ENCODE results near the gene POPDC2. TPM values are rescaled to one million over a fixed set of nuclear protein-coding genes. Genes with fewer than 3 reads are reported as not detected.
A peak's percentile ranks its signal among the peaks of the same experiment; 100 is the strongest.

Gene POPDC2, protein sequence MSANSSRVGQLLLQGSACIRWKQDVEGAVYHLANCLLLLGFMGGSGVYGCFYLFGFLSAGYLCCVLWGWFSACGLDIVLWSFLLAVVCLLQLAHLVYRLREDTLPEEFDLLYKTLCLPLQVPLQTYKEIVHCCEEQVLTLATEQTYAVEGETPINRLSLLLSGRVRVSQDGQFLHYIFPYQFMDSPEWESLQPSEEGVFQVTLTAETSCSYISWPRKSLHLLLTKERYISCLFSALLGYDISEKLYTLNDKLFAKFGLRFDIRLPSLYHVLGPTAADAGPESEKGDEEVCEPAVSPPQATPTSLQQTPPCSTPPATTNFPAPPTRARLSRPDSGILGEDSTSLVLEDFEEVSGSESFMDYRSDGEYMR
- total RNA-seq (2013; cell fraction: nucleolus; rRNA removed) = 18.9 and 20.7 TPM in 2 replicates
- total RNA-seq (2014; rRNA removed) (3.4 and 3.9 TPM in 2 replicates), total RNA-seq (2014; rRNA removed; fragmentation: Illumina TruSeq; extraction: Trizol) (2.7 and 7.5 TPM in 2 replicates), total RNA-seq (2021) (3.5 and 3.9 TPM in 2 replicates), polyA plus RNA-seq (2011; rRNA removed) (8.6 and 12.7 TPM in 2 replicates), polyA plus RNA-seq (2014; fragmentation: Illumina TruSeq; extraction: Trizol) (2.6 and 3.6 TPM in 2 replicates), polyA plus RNA-seq (2014; fragmentation: Nextera tagmentation; extraction: Ambion mirVana) (1 to 10 TPM; 3.5 to 5.3 TPM), polyA plus RNA-seq (2014; rRNA removed) (3.8 and 6.1 TPM in 2 replicates), polyA plus RNA-seq (2016; fragmentation: Nextera tagmentation; extraction: Ambion mirVana) (1 to 10 TPM; 1.8 to 4.0 TPM), polyA minus RNA-seq (2011; rRNA and poly(A)+ RNA removed) (12.9 and 16.1 TPM in 2 replicates), Bru-seq, nascent RNA (percentile 62 among the genes with signal in this experiment), BruChase-seq, experiment 1, labeled RNA remaining after a 6-hour chase (percentile 73 among the genes with signal in this experiment), BruChase-seq, experiment 2, labeled RNA remaining after a 2-hour chase (percentile 73 among the genes with signal in this experiment)
- 2.5 TPM for polyA plus RNA-seq (2011; ENCODE audit: low read depth)
- 9.5 and 9.8 TPM in 2 replicates for polyA plus RNA-seq (2011; cell fraction: cytosol; rRNA removed)
- polyA plus RNA-seq (2011; cell fraction: nucleus; rRNA removed) = 41.3 and 48.9 TPM in 2 replicates
- polyA plus RNA-seq (2012) = 3.0 and 4.2 TPM in 2 replicates
- polyA minus RNA-seq (2011; cell fraction: cytosol; rRNA and poly(A)+ RNA removed) = 0.83 and 0.94 TPM in 2 replicates
- polyA minus RNA-seq (2011; cell fraction: nucleus; rRNA and poly(A)+ RNA removed) = 10.8 and 19.9 TPM in 2 replicates
- long read RNA-seq, experiment 1, partial matches to known transcripts = 0 of 5 reads
- long read RNA-seq, experiment 1, other reads (novel, unspliced or antisense) = 5 of 5 reads
- long read RNA-seq, experiment 2, partial matches to known transcripts = 21 of 38 reads
- long read RNA-seq, experiment 2, other reads (novel, unspliced or antisense) = 17 of 38 reads

- FAIRE-seq = no peak
- TF ChIP-seq ZNF207 (IDR thresholded peaks at IDR 0.05; ENCODE audit: borderline replicate concordance) = no peak
- TF ChIP-seq CBX5 (IDR thresholded peaks at IDR 0.05; ENCODE audit: low read depth) = no peak
- TF ChIP-seq MTA3 (IDR thresholded peaks at IDR 0.05; ENCODE audit: borderline replicate concordance, low read length) = no peak
- no peak for TF ChIP-seq MAX (IDR thresholded peaks at IDR 0.05; ENCODE audit: low read depth, low read length)
- no peak for TF ChIP-seq NR2F1 (conservative IDR thresholded peaks at IDR 0.05)
- TF ChIP-seq ZBTB40 (IDR thresholded peaks at IDR 0.05; ENCODE audit: borderline replicate concordance) = no peak
- no peak for TF ChIP-seq SKIL (IDR thresholded peaks at IDR 0.05; ENCODE audit: low read depth, poor library complexity, severe bottlenecking)
Measured at GRCh38 chr3:119660474-119661440, at the start of gene POPDC2. TSS of gene POPDC2 (minus strand) at chr3:119660589. CDS start at chr3:119660423, 166 bp downstream.

More at GRCh38 chr3:119660474-119661440, at the start of gene POPDC2:
- H2AFZ ChIP-seq (ENCODE audit: control insufficient read depth, low read depth, low read length) = no peak within 1 kb of the TSS
- H3K4me2 ChIP-seq (ENCODE audit: control insufficient read depth, insufficient read depth) = no peak within 1 kb of the TSS
- in situ Hi-C loops (cut with MboI) = no loop called here
- H3K9me3 ChIP-seq (replicated peaks; ENCODE audit: control insufficient read depth, insufficient read depth, low read length) = no peaks in the 10 kb centered on the region
- H3K9ac ChIP-seq (ENCODE audit: control insufficient read depth, insufficient read depth, low read length) = no peak within 1 kb of the TSS
- H3K27me3 ChIP-seq (replicated peaks in 1 of 2; ENCODE audit: control insufficient read depth in 2 of 2, insufficient read depth in 2 of 2, low read length in 1 of 2) = no peaks in the 10 kb centered on the region
- DNase-seq (ENCODE audit: low read depth, low spot score) = no peak
- H3K27ac ChIP-seq (ENCODE audit: control insufficient read depth, insufficient read depth) = 0 out of 2 replicates have a peak within 1 kb of the TSS, but pooled peaks have one; percentile 15
- H4K20me1 ChIP-seq (ENCODE audit: control insufficient read depth, insufficient read depth) = no peaks in the 10 kb centered on the region
- WGBS (ENCODE audit: insufficient coverage, insufficient replicate concordance, low lambda C conversion rate, missing lambda C conversion rate) = 92% methylated on average over 8 of the region's 9 CpGs
- no peaks in the 10 kb centered on the region for H3K79me2 ChIP-seq (ENCODE audit: control insufficient read depth, insufficient read depth, low read length)
- peaks cover 34% of the 10 kb centered on the region for H3K4me1 ChIP-seq (ENCODE audit: control insufficient read depth, insufficient read depth, low read length)
- no peak within 1 kb of the TSS for H3K4me3 ChIP-seq
- ChIA-PET POLR2A (interaction anchor here (0.7 to 4.3 kb wide), 4 partner anchors 11 to 162 kb away, joined by 3 to 25 read pairs (median 4); partner anchors contain the start of genes COX17 and TIMMDC1), RAD21 (ENCODE audit: unreplicated experiment) (interaction anchor here (0.6 to 5.4 kb wide), 5 partner anchors 14 to 60 kb away, joined by 3 to 44 read pairs (median 4); partner anchors contain the start of gene COX17), CTCF (interaction anchor here (1.4 to 9.5 kb wide), 3 partner anchors 13 to 61 kb away, joined by 7 to 71 read pairs (median 8); partner anchors contain the start of gene PLA1A), SMC1A (ENCODE audit: uncharacterized antibody, unreplicated experiment) (interaction anchor here (0.9 to 1.6 kb wide), 8 partner anchors 10 to 72 kb away, joined by 3 to 9 read pairs (median 4); no protein-coding TSS in a partner anchor)
- intact Hi-C loops (cut with micrococcal nuclease; ENCODE audit: unreplicated experiment) = no loop called here
- no peaks in the 10 kb centered on the region; a peak in 1 of 4 replicates for H3K36me3 ChIP-seq (ENCODE audit: control insufficient read depth in 2 of 2, insufficient read depth in 2 of 2, low read length in 1 of 2)
- ATAC-seq = no peak
- BruUV-seq (replicated peaks) = no TSS peak
